GM20000 (cell line): ENCODE measurements around the gene TTC33.

Source experiments
- DNase-seq: peaks from one replicate; pipeline ENCODE4 v3.0.0; 2012; ENCODE audit warnings: low spot score
- TF ChIP-seq, protein P1 (sequence below): IDR thresholded peaks from 2 replicates; pipeline ENCODE4 v1.5.1; 2012; ENCODE audit warnings: mild to moderate bottlenecking, control low read depth; ENCODE audit errors: extremely low read depth, missing control alignments

Gene TTC33

DNA sequence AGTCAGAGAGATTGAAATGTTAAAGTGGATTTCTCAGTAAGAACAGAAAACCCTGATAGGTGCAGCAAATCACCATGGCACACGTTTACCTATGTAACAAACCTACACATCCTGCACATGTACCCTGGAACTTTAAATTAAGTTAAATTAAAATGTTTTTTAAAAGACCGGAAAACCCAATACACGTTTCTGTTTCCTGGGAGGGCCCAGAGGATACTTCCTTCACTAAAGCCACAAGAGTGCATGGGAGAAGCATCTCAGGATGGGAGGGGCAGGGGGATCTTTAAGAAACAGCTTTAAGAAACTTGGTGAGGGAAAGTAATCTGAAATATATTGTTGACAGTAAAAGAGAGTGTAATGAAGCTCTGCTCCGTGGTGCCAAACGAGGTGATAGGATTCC is 240.8 kb downstream of the TTC33 start:
- TF ChIP-seq, protein P1, sequence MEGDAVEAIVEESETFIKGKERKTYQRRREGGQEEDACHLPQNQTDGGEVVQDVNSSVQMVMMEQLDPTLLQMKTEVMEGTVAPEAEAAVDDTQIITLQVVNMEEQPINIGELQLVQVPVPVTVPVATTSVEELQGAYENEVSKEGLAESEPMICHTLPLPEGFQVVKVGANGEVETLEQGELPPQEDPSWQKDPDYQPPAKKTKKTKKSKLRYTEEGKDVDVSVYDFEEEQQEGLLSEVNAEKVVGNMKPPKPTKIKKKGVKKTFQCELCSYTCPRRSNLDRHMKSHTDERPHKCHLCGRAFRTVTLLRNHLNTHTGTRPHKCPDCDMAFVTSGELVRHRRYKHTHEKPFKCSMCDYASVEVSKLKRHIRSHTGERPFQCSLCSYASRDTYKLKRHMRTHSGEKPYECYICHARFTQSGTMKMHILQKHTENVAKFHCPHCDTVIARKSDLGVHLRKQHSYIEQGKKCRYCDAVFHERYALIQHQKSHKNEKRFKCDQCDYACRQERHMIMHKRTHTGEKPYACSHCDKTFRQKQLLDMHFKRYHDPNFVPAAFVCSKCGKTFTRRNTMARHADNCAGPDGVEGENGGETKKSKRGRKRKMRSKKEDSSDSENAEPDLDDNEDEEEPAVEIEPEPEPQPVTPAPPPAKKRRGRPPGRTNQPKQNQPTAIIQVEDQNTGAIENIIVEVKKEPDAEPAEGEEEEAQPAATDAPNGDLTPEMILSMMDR: no peak
- DNase-seq: no peak

- DNase-seq: no peak
Observed at GRCh38 chr5:40511801-40512200, 244.0 kb downstream of the TTC33 start.

DNA sequence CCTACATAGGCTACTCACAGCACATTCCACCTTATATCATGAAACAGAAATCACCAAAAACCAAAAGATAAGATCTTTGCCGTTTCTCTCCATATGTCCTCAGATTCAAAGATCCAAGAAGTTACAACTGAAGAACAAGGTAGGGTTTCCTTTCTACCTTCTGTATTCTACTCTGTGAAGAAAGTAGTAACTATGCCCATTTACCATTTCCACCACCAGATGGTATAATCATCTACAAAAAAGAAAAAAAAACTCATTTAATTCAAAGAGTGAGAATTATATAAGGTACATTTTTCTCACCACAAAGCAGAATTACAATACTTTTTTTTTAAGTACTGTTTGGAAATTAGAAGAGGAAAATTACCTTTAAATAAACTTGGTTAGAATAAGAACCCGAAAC is 248.7 kb downstream of the TTC33 start:
- TF ChIP-seq, protein P1: no peak
- DNase-seq: no peak

More at GRCh38 chr5:40511801-40512200, 244.0 kb downstream of the TTC33 start:
- TF ChIP-seq, protein P1: no peak

- TF ChIP-seq, protein P1: no peak
- DNase-seq: no peak
Observed at GRCh38 chr5:40505031-40505430, 250.7 kb downstream of the TTC33 start.

GRCh38 chr5:40503439-40503838 is 252.3 kb downstream of the TTC33 start:
- DNase-seq: no peak
- TF ChIP-seq, protein P1: no peak

GRCh38 chr5:40502736-40503135 is 253.0 kb downstream of the TTC33 start:
- no peak for DNase-seq
- TF ChIP-seq, protein P1: no peak

DNA sequence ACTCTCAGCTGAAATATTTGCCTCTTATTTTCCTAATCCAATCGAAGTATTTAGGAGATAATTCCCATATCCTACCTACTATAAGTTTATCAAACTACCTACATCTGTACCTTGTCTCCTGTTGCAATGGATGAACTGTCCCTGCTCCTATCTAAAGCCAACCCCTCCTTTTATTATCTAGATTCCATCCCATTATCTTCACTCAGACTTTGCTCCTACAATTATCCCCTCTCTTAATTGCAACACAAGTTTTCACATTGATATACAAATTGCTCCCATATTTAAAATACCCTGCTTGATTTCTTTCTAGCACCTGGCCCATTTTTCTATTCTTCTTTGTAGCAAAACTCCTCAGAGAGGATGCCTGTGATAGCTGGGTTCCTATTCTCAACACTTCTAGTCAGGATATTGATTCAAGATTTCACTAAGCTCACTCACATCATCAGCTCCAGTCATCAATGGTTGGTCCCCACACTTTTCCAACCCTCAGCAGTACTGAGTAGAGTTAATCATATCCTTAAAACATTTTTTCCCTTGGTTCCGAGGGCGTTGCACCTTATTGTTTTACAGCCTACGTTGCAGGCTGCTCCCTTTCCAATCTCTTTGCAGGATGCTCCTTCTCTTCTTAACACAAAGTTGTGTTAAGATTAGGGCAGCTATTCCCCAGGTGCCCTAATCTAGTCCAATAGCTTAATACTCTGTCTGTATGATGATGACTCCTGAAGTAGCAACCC is 253.9 kb downstream of the TTC33 start:
- TF ChIP-seq, protein P1: no peak
- no peak for DNase-seq
